ENCODE results near the gene RNASEH1. TPM values are rescaled to one million over a fixed set of nuclear protein-coding genes. Genes with fewer than 3 reads are reported as not detected.
A peak's percentile ranks its signal among the peaks of the same experiment; 100 is the strongest.

Gene RNASEH1
- total and polyA plus RNA-seq, 4 donors = 10.2 to 18.7 (median 12.9) TPM

- WGBS = 78% methylated on average over 4 of the region's 4 CpGs
Measured at GRCh38 chr2:3584608-3585260, 26.6 kb upstream of the RNASEH1 start.

GRCh38 chr2:3584076-3584475 lies 25.9 kb upstream of the RNASEH1 start:
- no peaks in the 10 kb centered on the region for H3K9me3 ChIP-seq (ENCODE audit: control insufficient read depth in 4 of 4, low read length in 3 of 4)
- no peak for DNase-seq (ENCODE audit: low spot score)
- no peak overlapping the region for H3K4me3 ChIP-seq (ENCODE audit: low read depth in 1 of 3, low read length in 3 of 3)
- H3K9ac ChIP-seq (ENCODE audit: low read depth in 1 of 2, low read length in 2 of 2) = no peak overlapping the region
- peaks cover 14 to 28% (median 24%) of the 10 kb centered on the region in 4 donors for H3K4me1 ChIP-seq (ENCODE audit: control insufficient read depth in 4 of 4, insufficient read depth in 4 of 4, low read length in 3 of 4)
- peak overlapping the region; percentile 9 to 87 for H3K27ac ChIP-seq (ENCODE audit: low read depth in 1 of 2, low read length in 2 of 2)
- peaks cover 9 to 32% (median 30%) of the 10 kb centered on the region in 4 donors for H3K36me3 ChIP-seq (ENCODE audit: control insufficient read depth in 4 of 4, insufficient read depth in 3 of 4, low read depth in 1 of 4, low read length in 3 of 4)
- H3K27me3 ChIP-seq (ENCODE audit: control insufficient read depth in 4 of 4, insufficient read depth in 4 of 4, low read length in 3 of 4) = no peaks in the 10 kb centered on the region
- WGBS = 84% methylated on average over 6 of the region's 6 CpGs
- no peak for TF ChIP-seq ZBTB33 (IDR thresholded peaks at IDR 0.05)
- TF ChIP-seq EGR1 (IDR thresholded peaks at IDR 0.05; ENCODE audit: low read depth in 2 of 2) = no peak
- no peak for TF ChIP-seq NR2F2 (IDR thresholded peaks at IDR 0.05)
- no peak for TF ChIP-seq YY1 (IDR thresholded peaks at IDR 0.05)
- no peak for TF ChIP-seq MAX (IDR thresholded peaks at IDR 0.05)
- TF ChIP-seq RXRA (IDR thresholded peaks at IDR 0.05) = no peak
- no peak for TF ChIP-seq CTCF (IDR thresholded peaks at IDR 0.05; ENCODE audit: low read depth, low read length, missing input control)
- TF ChIP-seq RAD21 (IDR thresholded peaks at IDR 0.05) = no peak
- no peak for TF ChIP-seq FOXA2 (IDR thresholded peaks at IDR 0.05)
- no peak for TF ChIP-seq REST (IDR thresholded peaks at IDR 0.05)
- no peak for TF ChIP-seq ATF3 (IDR thresholded peaks at IDR 0.05)
- no peak for TF ChIP-seq GABPA (IDR thresholded peaks at IDR 0.05 in 1 of 2, conservative IDR thresholded peaks at IDR 0.05 in 1 of 2)

More at GRCh38 chr2:3584608-3585260, 26.6 kb upstream of the RNASEH1 start:
- DNase-seq (ENCODE audit: low spot score) = no peak
- Histone ChIP-seq H3K27me3 (ENCODE audit: control insufficient read depth in 4 of 4, insufficient read depth in 4 of 4, low read length in 3 of 4) (no peaks in the 10 kb centered on the region), H3K4me1 (ENCODE audit: control insufficient read depth in 4 of 4, insufficient read depth in 4 of 4, low read length in 3 of 4) (peaks cover 14 to 26% (median 21%) of the 10 kb centered on the region in 4 donors), H3K36me3 (ENCODE audit: control insufficient read depth in 4 of 4, insufficient read depth in 3 of 4, low read depth in 1 of 4, low read length in 3 of 4) (peaks cover 7 to 26% (median 24%) of the 10 kb centered on the region in 4 donors), H3K4me3 (ENCODE audit: low read depth in 1 of 3, low read length in 3 of 3) (peak overlapping the region in 1 of 3 donors; percentile 2), H3K9me3 (ENCODE audit: control insufficient read depth in 4 of 4, low read length in 3 of 4) (no peaks in the 10 kb centered on the region), H3K9ac (ENCODE audit: low read depth in 1 of 2, low read length in 2 of 2) (peak overlapping the region in 1 of 2 donors; percentile 4), H3K27ac (ENCODE audit: low read depth in 1 of 2, low read length in 2 of 2) (peak overlapping the region; percentile 79 to 87)
- TF ChIP-seq GABPA (IDR thresholded peaks at IDR 0.05 in 1 of 2, conservative IDR thresholded peaks at IDR 0.05 in 1 of 2) (no peak), EGR1 (IDR thresholded peaks at IDR 0.05; ENCODE audit: low read depth in 2 of 2) (no peak), RAD21 (IDR thresholded peaks at IDR 0.05) (no peak), CTCF (IDR thresholded peaks at IDR 0.05; ENCODE audit: low read depth, low read length, missing input control) (no peak), YY1 (IDR thresholded peaks at IDR 0.05) (no peak)
